LHCN-M2 (cell line): ENCODE measurements around the gene THADA. TPM values are rescaled to one million over a fixed set of nuclear protein-coding genes. Genes with fewer than 3 reads are reported as not detected.
A peak's percentile ranks its signal among the peaks of the same experiment; 100 is the strongest.

Source experiments
- DNase-seq: peaks from one replicate; pipeline ENCODE4 v3.0.0-alpha.2; 2012; ENCODE audit warnings: low read depth
- total RNA-seq: library from RNA; depleted of rRNA; stranded (reverse); fragments of >200 nt; gene quantifications from 2 replicates; pipeline ENCODE4 v1.2.3, GENCODE V29; 2014

Gene THADA
- total RNA-seq, 1 experiment from 2014 or later = 20.2 TPM

GRCh38 chr2:43225093-43225787 lies 370.6 kb downstream of the THADA start:
- peak; percentile 61 for DNase-seq

- DNase-seq = peak; percentile 35
Observed at GRCh38 chr2:43224571-43225092, 371.2 kb downstream of the THADA start.

GRCh38 chr2:43224131-43224570 lies 371.7 kb downstream of the THADA start:
- DNase-seq = peak; percentile 80

- DNase-seq = peak; percentile 46
Observed at GRCh38 chr2:43223521-43224001, 372.3 kb downstream of the THADA start.

- peak; percentile 44 for DNase-seq
Observed at GRCh38 chr2:43222475-43223309, 373.1 kb downstream of the THADA start.

- DNase-seq = peak; percentile 98
Observed at GRCh38 chr2:43221763-43222474, 373.9 kb downstream of the THADA start.

GRCh38 chr2:43221124-43221762 lies 374.6 kb downstream of the THADA start:
- DNase-seq = peak; percentile 92

- DNase-seq = no peak
Observed at GRCh38 chr2:43220760-43221123, 375.1 kb downstream of the THADA start.

- no peak for DNase-seq
Observed at GRCh38 chr2:43220229-43220751, 375.5 kb downstream of the THADA start.

- DNase-seq = peak; percentile 85
Observed at GRCh38 chr2:43219383-43220228, 376.2 kb downstream of the THADA start.

GRCh38 chr2:43218702-43219382 lies 377.0 kb downstream of the THADA start:
- DNase-seq = no peak

GRCh38 chr2:43218155-43218701 lies 377.6 kb downstream of the THADA start:
- DNase-seq = no peak

- no peak for DNase-seq
Observed at GRCh38 chr2:43217228-43218154, 378.3 kb downstream of the THADA start.

GRCh38 chr2:43216629-43217028 lies 379.2 kb downstream of the THADA start:
- no peak for DNase-seq

GRCh38 chr2:43215673-43216255 lies 380.1 kb downstream of the THADA start:
- no peak for DNase-seq

GRCh38 chr2:43214253-43214652 lies 381.6 kb downstream of the THADA start:
- DNase-seq = no peak

GRCh38 chr2:43212931-43213330 lies 382.9 kb downstream of the THADA start:
- no peak for DNase-seq
